GM21737 (cell line): ENCODE measurements around the gene HSPA9.

ENCODE experiments used
- ATAC-seq: cut with Tn5 transposase; IDR thresholded peaks from one replicate; pipeline ENCODE4 v1.9.1; 2021; ENCODE audit warnings: mild to moderate bottlenecking, moderate library complexity; ENCODE audit not compliant: unreplicated experiment

Gene HSPA9

GRCh38 chr5:138575194-138576015, at the start of gene HSPA9:
Gene HSPA9, minus strand, starts transcription at chr5:138575401. Its CDS starts 83 bp downstream, at chr5:138575318.
- ATAC-seq, result peak; percentile 82

DNA sequence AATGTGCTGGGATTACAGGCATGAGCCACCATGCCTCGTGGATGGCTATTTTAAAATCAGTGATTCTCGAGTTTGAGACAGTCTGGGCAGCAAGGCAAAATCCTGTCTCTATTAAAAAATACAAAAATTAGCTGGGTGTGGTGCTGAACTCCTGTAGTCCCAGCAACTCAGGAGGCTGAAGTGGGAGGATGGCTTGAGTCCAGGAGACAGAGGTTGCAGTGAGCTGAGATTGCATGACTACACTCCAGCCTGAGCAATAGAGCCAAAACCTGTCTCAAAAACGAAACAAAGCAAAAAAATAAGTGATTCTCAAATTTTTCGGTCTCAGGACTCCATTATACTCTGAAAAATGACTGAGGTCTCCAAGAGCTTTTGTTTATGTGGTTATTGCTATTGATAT, 47.9 kb upstream of the HSPA9 start:
- no peak for ATAC-seq

GRCh38 chr5:138622051-138622450, 46.9 kb upstream of the HSPA9 start:
- ATAC-seq, result no peak

- ATAC-seq, result no peak
Measured at GRCh38 chr5:138620663-138621224, 45.5 kb upstream of the HSPA9 start.

GRCh38 chr5:138616508-138616907, 41.3 kb upstream of the HSPA9 start:
- ATAC-seq, result no peak

- no peak for ATAC-seq
Measured at GRCh38 chr5:138615461-138615860, 40.3 kb upstream of the HSPA9 start.

- ATAC-seq, result no peak
Measured at GRCh38 chr5:138611678-138612218, 36.5 kb upstream of the HSPA9 start.

- no peak for ATAC-seq
Measured at GRCh38 chr5:138610918-138611677, 35.9 kb upstream of the HSPA9 start.

- no peak for ATAC-seq
Measured at GRCh38 chr5:138610415-138610917, 35.3 kb upstream of the HSPA9 start.

DNA sequence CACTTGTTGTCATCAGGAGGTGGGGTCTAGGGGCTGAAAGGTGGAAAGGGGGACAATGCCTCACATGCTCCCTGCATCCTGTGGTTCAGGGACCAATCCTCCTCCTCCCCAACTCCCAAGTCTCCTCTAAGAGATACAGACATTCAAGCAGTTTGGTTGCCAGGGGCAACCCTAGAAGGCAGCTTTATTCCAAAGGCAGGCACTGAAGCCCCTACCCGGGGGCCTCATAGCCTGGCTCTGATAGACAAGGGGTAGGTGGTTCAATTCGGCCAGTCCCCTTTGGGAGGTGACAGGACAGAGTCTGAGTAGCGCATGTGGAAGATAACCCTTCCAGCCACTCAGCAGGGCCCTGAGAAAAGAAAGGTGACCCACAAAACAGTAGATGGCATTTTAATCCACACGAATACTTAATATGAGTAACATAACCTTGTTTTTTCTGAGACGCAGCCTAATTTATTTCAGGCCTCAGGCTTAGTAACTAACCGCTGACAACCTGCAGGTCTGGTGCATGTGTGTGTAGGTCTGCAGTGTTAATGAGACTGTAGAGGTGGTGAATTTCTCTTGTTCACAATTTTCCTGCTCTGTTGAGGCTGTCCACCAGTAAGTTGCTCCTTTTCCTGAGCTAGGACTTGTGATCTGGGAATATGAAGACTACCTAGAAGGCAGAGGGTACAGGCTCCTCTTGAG, 31.3 kb upstream of the HSPA9 start:
- ATAC-seq, result no peak

DNA sequence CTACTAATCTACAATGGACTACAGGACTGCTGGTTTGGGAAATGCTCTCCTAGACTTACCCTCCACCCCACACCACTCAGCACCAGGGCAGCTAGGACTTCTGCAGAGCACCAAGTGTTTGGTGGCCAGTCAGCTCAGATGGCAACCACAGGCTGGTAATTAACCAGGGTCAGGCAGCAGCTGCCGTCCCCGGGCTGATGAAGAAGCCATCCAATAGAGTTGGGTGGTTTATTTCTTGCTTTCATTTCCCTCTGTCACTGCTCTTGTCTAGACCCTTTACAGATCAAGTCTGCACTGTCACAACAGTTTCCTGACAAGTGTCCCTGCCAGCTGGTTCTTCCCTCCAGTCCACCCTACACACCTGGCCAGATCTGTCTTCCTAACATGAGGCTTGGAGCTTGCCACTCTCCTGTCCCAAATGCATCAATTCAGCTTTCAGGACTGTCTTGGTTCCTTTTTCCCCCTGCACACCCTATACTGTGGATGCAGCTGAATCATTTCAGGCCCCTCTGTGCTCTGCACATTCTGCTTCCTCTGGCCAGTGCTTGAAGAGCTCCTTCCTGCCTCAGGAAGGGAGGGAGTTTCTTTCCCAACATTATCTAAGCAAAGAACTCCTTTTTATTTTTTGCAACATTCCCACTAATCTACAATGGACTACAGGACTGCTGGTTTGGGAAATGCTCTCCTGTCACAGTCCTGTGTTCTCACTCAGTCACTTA, 30.2 kb upstream of the HSPA9 start:
- peak; percentile 82 for ATAC-seq

GRCh38 chr5:138604176-138604785, 29.1 kb upstream of the HSPA9 start:
- no peak for ATAC-seq

- ATAC-seq, result no peak
Measured at GRCh38 chr5:138603249-138603920, 28.2 kb upstream of the HSPA9 start.

DNA sequence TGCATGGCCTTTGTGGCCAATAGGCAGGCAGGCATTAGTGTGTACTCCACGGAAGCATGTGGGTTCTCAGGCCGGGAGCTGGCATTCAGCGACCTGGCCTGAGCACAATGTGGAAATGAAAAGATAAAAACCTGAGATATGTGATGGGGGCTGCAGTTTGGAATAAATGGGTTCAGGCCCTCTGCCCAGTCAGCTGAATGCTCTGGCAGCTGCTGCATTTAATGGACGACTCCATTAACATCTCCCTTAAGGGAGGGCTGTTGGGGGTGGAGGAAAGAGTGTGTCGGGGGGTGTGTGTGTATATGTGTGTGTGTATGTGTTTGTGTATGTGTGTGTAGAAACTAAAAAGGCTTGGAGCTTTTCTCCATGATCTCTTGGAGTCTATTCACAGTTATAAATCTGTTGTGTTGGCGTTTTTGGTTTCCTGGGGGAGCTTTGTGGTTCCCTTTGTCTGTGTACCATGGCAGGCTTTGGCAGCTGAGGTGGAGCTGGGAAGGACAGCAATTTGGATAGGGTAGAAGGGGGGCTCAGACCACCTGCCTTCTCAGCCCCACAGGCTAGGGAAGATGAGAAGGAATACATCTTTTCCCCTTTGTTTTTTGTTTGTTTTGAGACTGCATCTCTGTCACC, 27.3 kb upstream of the HSPA9 start:
- no peak for ATAC-seq

- no peak for ATAC-seq
Measured at GRCh38 chr5:138601444-138601843, 26.2 kb upstream of the HSPA9 start.

GRCh38 chr5:138600446-138600845, 25.2 kb upstream of the HSPA9 start:
- ATAC-seq, result no peak

DNA sequence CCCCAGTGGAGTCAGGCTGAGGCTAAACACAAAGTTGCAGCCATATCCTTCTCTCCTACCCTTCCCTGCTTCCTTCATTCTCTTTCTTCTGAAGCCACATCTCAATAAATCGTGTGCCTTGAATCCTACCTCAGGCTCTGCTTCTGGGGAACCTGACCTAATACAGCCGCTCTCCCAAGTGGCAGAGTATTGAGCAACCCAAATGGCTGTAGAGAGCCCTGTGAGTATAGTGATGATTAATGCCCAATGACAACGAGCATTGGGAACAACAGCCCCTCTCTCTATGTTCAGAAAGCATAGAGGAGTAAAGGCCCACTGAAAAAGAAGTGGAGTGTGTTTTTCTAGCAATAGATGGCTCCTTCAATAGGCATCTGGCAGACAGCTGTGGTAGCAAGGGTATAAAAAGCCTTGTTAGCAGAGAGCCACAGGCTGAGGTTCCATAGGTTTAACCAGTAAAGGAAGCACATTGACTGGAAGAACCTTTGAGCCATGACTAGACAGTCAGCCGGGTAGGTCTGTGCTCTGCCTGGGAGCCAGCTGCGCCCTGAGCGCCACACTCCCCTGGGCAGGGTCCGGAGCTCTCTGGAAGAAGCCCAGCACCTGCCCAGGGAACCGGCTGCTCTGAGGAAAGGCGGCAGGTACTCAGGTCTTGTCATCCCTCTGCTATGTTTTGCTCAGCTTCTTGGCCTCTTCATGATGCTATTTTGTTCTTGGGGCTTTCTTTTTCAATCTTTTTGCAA, 22.6 kb upstream of the HSPA9 start:
- ATAC-seq, result no peak
